ENCODE measurements around the gene CD81. TPM values are rescaled to one million over a fixed set of nuclear protein-coding genes. Genes with fewer than 3 reads are reported as not detected.

CD81 gene
- polyA plus RNA-seq, 10 donors = 393 to 521 (median 464) TPM

Other genes with a start within 250 kb of the CD81 start
- gene IGF2, start 237.9 kb upstream of the CD81 start, polyA plus RNA-seq (ENCODE audit: insufficient read length in 10 of 10) = 1,000 to 10,000 TPM; 3,184 to 5,148 (median 3,915) TPM
- gene INS, start 216.1 kb upstream of the CD81 start, polyA plus RNA-seq (ENCODE audit: insufficient read length in 10 of 10) = not detected
- 1 to 10 TPM in 1 of 10 donors, under 1 TPM in 9; 0.21 to 1.2 (median 0.65) TPM for gene TH, start 205.5 kb upstream of the CD81 start, polyA plus RNA-seq (ENCODE audit: insufficient read length in 10 of 10)
- under 1 TPM in 5 of 10 donors, not detected in 5; 0.12 to 0.40 (median 0.22) TPM for gene ASCL2, start 106.7 kb upstream of the CD81 start, polyA plus RNA-seq (ENCODE audit: insufficient read length in 10 of 10)
- 1 to 10 TPM in 9 of 10 donors, under 1 TPM in 1; 0.50 to 6.0 (median 2.0) TPM for gene C11orf21, start 75.4 kb upstream of the CD81 start, polyA plus RNA-seq (ENCODE audit: insufficient read length in 10 of 10)
- gene TSPAN32, start 75.3 kb upstream of the CD81 start, polyA plus RNA-seq (ENCODE audit: insufficient read length in 10 of 10) = 1 to 10 TPM; 2.0 to 5.6 (median 2.5) TPM
- gene TSSC4, start 23.4 kb downstream of the CD81 start, polyA plus RNA-seq (ENCODE audit: insufficient read length in 10 of 10) = 10 to 100 TPM; 16.8 to 25.2 (median 21.1) TPM
- under 1 TPM in 2 of 10 donors, not detected in 8; 0.05 TPM for gene TRPM5, start 67.2 kb downstream of the CD81 start, polyA plus RNA-seq (ENCODE audit: insufficient read length in 10 of 10)
- gene KCNQ1, start 67.7 kb downstream of the CD81 start, polyA plus RNA-seq (ENCODE audit: insufficient read length in 10 of 10) = 1 to 10 TPM; 1.2 to 3.6 (median 2.4) TPM